GM10266 (cell line): ENCODE data around the gene EVL.
A peak's percentile ranks its signal among the peaks of the same experiment; 100 is the strongest.
"Not testable (repeated sequence)": the region's sequence is repeated elsewhere in the genome, so short reads cannot be mapped to it uniquely, and the experiment has no call there.

Experiments
- DNase-seq: peaks from one replicate; pipeline ENCODE4 v3.0.0; 2012; ENCODE audit errors: extremely low spot score
- TF ChIP-seq, protein P1 (sequence below): IDR thresholded peaks from 2 replicates; pipeline ENCODE4 v1.5.1; 2012; ENCODE audit warnings: mild to moderate bottlenecking, low read depth; ENCODE audit not compliant: control insufficient read depth, insufficient read depth; ENCODE audit errors: missing control alignments

EVL gene

GRCh38 chr14:100155756-100156616 lies 90.8 kb downstream of the EVL start:
- TF ChIP-seq, protein P1, sequence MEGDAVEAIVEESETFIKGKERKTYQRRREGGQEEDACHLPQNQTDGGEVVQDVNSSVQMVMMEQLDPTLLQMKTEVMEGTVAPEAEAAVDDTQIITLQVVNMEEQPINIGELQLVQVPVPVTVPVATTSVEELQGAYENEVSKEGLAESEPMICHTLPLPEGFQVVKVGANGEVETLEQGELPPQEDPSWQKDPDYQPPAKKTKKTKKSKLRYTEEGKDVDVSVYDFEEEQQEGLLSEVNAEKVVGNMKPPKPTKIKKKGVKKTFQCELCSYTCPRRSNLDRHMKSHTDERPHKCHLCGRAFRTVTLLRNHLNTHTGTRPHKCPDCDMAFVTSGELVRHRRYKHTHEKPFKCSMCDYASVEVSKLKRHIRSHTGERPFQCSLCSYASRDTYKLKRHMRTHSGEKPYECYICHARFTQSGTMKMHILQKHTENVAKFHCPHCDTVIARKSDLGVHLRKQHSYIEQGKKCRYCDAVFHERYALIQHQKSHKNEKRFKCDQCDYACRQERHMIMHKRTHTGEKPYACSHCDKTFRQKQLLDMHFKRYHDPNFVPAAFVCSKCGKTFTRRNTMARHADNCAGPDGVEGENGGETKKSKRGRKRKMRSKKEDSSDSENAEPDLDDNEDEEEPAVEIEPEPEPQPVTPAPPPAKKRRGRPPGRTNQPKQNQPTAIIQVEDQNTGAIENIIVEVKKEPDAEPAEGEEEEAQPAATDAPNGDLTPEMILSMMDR, result no peak
- no peak for DNase-seq

DNA sequence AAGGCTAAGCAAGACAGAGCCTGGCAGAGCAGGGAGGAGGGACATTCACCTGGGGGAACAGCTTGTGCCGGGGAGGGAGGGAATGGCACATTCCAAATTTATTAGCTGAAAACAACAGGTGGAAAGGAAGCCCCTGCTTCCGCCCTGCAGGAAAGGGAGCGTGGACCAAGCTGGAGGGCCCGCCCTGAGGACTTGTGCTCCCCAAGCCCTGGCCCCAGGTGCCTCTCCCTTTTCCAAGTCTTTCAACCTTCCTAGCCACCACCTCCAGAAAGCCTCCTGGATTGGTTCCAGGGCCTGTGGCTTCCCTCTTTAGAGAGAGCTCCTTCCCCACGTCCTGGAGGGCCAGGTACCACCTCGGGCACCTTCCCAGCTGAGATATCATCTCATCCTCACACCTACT lies 91.6 kb downstream of the EVL start:
- TF ChIP-seq, protein P1, result no peak
- DNase-seq, result no peak

DNA sequence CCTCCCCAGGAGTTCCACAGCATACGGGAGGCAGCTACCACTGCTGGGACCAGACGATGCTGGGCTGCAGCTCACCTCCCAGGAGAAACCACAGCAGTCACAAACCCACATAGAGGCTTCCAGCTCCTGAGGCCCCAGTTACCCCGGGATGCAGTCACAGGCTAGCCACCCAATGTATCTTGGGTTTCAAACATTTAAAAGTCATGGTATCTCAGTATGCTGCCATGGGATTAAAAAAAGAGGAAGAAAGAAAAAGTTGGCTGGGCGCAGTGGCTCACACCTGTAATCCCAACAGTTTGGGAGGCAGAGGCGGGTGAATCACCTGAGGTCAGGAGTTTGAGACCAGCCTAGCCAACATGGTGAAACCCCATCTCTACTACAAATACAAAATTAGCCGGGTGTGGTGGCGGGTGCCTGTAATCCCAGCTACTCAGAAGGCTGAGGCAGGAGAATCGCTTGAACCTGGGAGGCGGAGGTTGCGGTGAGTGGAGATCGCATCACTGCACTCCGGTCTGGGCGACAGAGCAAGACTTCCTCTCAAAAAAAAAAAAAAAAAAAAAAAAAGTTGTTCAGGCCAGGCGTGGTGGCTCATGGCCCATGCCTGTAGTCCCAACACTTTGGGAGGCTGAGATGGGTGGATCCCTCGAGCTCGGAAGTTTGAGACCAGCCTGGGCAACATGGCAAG lies 92.5 kb downstream of the EVL start:
- not testable (repeated sequence) for DNase-seq

GRCh38 chr14:100158566-100159093 lies 93.4 kb downstream of the EVL start:
- TF ChIP-seq, protein P1, result no peak
- no peak for DNase-seq

- TF ChIP-seq, protein P1, result no peak
- peak; percentile 89 for DNase-seq
Observed at GRCh38 chr14:100159094-100159864, 94.1 kb downstream of the EVL start, which contains the start of gene DEGS2. TSS of gene DEGS2 (minus strand) at chr14:100159645. CDS start at chr14:100159587, 58 bp downstream.

DNA sequence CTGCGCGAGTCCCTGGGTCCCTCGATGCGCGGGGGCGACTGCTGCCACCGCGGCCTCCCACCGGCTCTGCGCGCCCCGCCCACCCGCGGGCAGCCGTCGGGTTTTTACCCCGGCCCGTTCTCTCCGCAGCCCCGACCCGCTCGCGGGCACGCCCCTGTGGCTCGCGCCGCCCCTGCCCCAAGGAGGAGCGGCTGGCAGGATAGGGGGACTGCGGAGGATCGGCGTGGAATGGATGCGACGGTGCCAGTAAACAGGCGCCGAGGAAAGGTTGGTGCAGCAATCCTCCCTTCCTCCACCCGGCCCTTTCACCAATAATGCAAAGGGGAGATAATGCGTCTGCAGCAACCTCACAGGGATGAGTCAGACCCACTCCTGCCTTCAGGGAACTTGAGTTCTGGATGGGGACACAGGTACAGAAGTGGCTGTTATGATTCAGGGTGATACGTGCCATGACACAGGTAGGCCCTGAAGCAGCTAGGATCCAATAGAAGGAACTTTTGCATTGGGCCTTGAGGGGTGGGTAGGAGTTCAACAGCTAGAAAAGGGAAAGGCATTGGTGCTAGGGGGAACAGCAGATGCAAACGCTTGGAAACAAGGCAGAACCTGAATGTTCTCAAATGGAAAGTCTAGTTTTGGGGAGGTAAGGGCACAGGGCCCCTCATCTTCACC lies 94.8 kb downstream of the EVL start:
- DNase-seq, result no peak
- TF ChIP-seq, protein P1, result no peak

GRCh38 chr14:100160534-100160916 lies 95.3 kb downstream of the EVL start:
- TF ChIP-seq, protein P1, result no peak
- no peak for DNase-seq
